Omental fat pad (tissue), 4 donors: ENCODE data around the gene DNM3. TPM values are rescaled to one million over a fixed set of nuclear protein-coding genes. Genes with fewer than 3 reads are reported as not detected.
"Not testable (repeated sequence)": the region's sequence is repeated elsewhere in the genome, so short reads cannot be mapped to it uniquely, and the experiment has no call there.

ENCODE experiments used
- ATAC-seq: fragments of 150-250 bp; one replicate; pipeline ENCODE4 v1.9.1; 2016; ENCODE audit warnings: mild to moderate bottlenecking, moderate library complexity; ENCODE audit not compliant: low FRiP score
- DNase-seq: peaks from one replicate; pipeline ENCODE4 v3.0.0-alpha.2; 2019; ENCODE audit warnings: low spot score
- total RNA-seq, 4 donors: library from RNA; depleted of rRNA; stranded (reverse); fragments of >200 nt; gene quantifications; one replicate each; pipeline ENCODE4 v1.1.0, GENCODE V29; 2016
- TF ChIP-seq, protein P1 (sequence below), 3 donors: fragments of 450-650 bp; IDR thresholded peaks; one replicate each; pipeline ENCODE4 v1.5.1; 2016 to 2017; ENCODE audit warnings: antibody characterized with exemption in 3 of 3, mild to moderate bottlenecking in 3 of 3, moderate library complexity in 2 of 3

The DNM3 gene
- total RNA-seq, 4 donors from 2014 or later: 2.9 to 15.8 (median 5.5) TPM

- no peak for DNase-seq
- no peak for ATAC-seq
- TF ChIP-seq, protein P1, sequence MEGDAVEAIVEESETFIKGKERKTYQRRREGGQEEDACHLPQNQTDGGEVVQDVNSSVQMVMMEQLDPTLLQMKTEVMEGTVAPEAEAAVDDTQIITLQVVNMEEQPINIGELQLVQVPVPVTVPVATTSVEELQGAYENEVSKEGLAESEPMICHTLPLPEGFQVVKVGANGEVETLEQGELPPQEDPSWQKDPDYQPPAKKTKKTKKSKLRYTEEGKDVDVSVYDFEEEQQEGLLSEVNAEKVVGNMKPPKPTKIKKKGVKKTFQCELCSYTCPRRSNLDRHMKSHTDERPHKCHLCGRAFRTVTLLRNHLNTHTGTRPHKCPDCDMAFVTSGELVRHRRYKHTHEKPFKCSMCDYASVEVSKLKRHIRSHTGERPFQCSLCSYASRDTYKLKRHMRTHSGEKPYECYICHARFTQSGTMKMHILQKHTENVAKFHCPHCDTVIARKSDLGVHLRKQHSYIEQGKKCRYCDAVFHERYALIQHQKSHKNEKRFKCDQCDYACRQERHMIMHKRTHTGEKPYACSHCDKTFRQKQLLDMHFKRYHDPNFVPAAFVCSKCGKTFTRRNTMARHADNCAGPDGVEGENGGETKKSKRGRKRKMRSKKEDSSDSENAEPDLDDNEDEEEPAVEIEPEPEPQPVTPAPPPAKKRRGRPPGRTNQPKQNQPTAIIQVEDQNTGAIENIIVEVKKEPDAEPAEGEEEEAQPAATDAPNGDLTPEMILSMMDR (IDR thresholded peaks at IDR 0.05): no peak
These were observed 516.6 kb downstream of the DNM3 start for GRCh38 chr1:172357753-172358385.

DNA sequence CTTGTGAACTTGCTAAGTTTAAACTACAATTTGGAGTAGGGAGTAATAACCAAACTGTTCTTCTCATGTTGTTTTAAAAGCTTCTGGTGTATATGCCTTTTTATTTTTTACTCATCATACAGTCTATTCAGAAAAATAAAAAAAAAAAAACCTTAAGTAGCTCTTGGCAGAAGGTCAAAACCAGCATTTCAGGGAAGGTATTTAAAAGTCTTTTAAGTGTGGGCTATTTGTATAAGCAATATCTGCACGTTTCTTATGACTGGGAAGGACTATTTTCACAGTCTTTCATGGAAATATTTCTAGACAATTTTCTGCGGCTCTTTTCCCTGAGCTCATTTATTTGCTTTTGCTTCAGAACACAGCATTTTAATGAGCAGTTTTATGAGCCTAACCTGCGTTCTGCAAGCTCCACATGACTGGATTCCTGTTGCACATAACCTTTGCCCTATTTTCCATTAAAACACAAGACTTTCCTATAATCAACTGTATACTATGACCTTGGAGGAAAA, 518.2 kb downstream of the DNM3 start:
- DNase-seq: no peak
- TF ChIP-seq, protein P1 (IDR thresholded peaks at IDR 0.05): no peak
- ATAC-seq: no peak

GRCh38 chr1:172360511-172360910, 519.2 kb downstream of the DNM3 start:
- TF ChIP-seq, protein P1 (IDR thresholded peaks at IDR 0.05): no peak
- no peak for ATAC-seq
- DNase-seq: no peak

- DNase-seq (no peak), ATAC-seq (no peak)
- TF ChIP-seq, protein P1 (IDR thresholded peaks at IDR 0.05): no peak
These were observed 519.7 kb downstream of the DNM3 start for GRCh38 chr1:172360985-172361384.

DNA sequence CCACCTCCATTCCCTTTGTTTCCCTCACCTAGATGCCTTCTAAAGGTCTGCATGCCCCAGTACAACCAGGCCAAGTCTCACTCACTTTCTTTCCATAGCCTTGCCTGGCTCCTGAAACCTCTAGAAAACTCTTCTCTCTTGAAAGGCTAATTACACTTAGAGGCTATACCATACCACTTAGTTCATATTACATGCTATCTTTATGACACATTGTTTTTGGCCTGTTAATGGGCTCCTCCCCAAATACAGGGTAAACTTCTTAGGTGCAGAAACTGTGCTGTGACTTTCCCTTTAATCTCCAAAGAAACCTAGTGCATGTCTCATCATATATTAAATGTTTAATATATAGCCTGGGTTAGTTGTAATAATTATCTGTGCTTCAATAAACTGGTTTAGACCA, 522.6 kb downstream of the DNM3 start:
- DNase-seq (no peak), ATAC-seq (no peak)

GRCh38 chr1:172371646-172372045, 530.3 kb downstream of the DNM3 start:
- not testable (repeated sequence) for DNase-seq, ATAC-seq

More for the DNA sequence above, 522.6 kb downstream of the DNM3 start:
- TF ChIP-seq, protein P1 (IDR thresholded peaks at IDR 0.05): no peak

GRCh38 chr1:172373864-172374263, 532.6 kb downstream of the DNM3 start:
- no peak for DNase-seq
- ATAC-seq: no peak
- TF ChIP-seq, protein P1 (IDR thresholded peaks at IDR 0.05): no peak
